Activated CD8-positive, alpha-beta T cell treated with anti-CD3 and anti-CD28 coated beads, Interleukin-2, amount 10 ng/mL, durations not matched to agents 7 days and 5 days (primary cell): ENCODE measurements around the gene SLC1A3. TPM values are rescaled to one million over a fixed set of nuclear protein-coding genes. Genes with fewer than 3 reads are reported as not detected.
A peak's percentile ranks its signal among the peaks of the same experiment; 100 is the strongest.

Source experiments
- ATAC-seq: fragments of 150-1000 bp; cut with Tn5 transposase; one replicate; pipeline ENCODE4 v1.10.0; 2021; ENCODE audit warnings: moderate library complexity
- CTCF ChIA-PET: fragments of 350-600 bp; sonication (Branson Sonifier 250); formaldehyde crosslinking; loops from one replicate; lab custom pipeline; 2021; ENCODE audit warnings: antibody characterized with exemption; lab: Charles Lee
- POLR2A ChIA-PET: fragments of 350-600 bp; sonication (Branson Sonifier 250); formaldehyde crosslinking; loops from one replicate; lab custom pipeline; 2021; ENCODE audit warnings: antibody characterized with exemption; lab: Charles Lee
- DNase-seq: peaks from one replicate; pipeline ENCODE4 v3.0.0-alpha.2; 2020
- H3K27ac Mint-ChIP-seq: one replicate; pipeline ENCODE4 v1.8.0; 2021; ENCODE audit warnings: mild to moderate bottlenecking, mixed read lengths
- H3K27me3 Mint-ChIP-seq: one replicate; pipeline ENCODE4 v1.8.0; 2021; ENCODE audit warnings: low read depth, mixed read lengths
- H3K36me3 Mint-ChIP-seq: one replicate; pipeline ENCODE4 v1.8.0; 2021; ENCODE audit warnings: low read depth, mixed read lengths
- H3K4me1 Mint-ChIP-seq: one replicate; pipeline ENCODE4 v1.8.0; 2021; ENCODE audit warnings: low read depth, mixed read lengths
- H3K4me3 Mint-ChIP-seq: one replicate; pipeline ENCODE4 v1.8.0; 2021; ENCODE audit warnings: mild to moderate bottlenecking, mixed read lengths
- H3K9me3 Mint-ChIP-seq: one replicate; pipeline ENCODE4 v1.8.0; 2022; ENCODE audit warnings: mixed read lengths; ENCODE audit not compliant: insufficient read depth
- total RNA-seq, 2 experiments: library from RNA; stranded (reverse); gene quantifications; one replicate each; pipeline ENCODE4 v1.2.3, GENCODE V29; 2021

SLC1A3 gene
- total RNA-seq, 2 experiments from 2014 or later, result not detected

DNA sequence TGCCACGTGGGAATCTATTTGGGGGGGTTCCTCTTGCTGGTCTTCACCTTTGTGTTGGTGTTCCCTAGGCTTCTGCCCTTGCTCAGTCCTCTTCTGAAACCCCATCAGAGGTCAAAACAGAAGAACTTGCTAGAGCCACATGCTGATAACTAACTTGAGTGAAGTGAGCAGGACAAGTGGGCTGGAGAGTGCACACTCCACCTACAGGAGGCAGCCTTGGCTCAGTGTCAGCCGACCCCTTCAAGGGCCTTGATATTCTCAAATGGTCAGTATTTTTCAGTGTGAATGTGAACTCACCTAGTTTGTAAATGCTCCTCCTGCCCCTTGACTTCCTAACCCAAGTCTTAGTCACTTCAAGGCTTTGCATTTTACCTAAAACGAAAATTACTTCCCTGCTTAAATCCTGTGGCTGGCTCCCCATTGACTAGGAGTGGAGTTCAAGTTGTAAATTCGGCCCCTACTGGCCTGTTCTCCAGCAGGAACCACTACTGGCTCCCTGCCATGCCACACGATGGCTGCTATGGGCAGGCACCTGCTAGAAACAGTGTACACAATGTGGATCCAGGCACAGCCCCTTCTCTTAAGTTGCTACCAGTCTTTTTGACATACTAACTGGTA lies 3.6 kb upstream of the SLC1A3 start:
- no peaks in the 10 kb centered on the region for H3K36me3 Mint-ChIP-seq
- no peaks in the 10 kb centered on the region for H3K9me3 Mint-ChIP-seq
- no peak overlapping the region for H3K4me3 Mint-ChIP-seq
- ATAC-seq (no peak), DNase-seq (no peak)
- H3K4me1 Mint-ChIP-seq, result peaks cover 18% of the 10 kb centered on the region
- ChIA-PET CTCF (no interaction called here), POLR2A (no interaction called here)
- H3K27me3 Mint-ChIP-seq, result peaks cover 30% of the 10 kb centered on the region
- H3K27ac Mint-ChIP-seq, result no peak overlapping the region

GRCh38 chr5:36605241-36605640 lies 1.2 kb upstream of the SLC1A3 start:
- Mint-ChIP-seq H3K27ac (no peak overlapping the region), H3K9me3 (no peaks in the 10 kb centered on the region), H3K36me3 (no peaks in the 10 kb centered on the region), H3K4me3 (no peak overlapping the region), H3K27me3 (peaks cover 43% of the 10 kb centered on the region), H3K4me1 (peaks cover 18% of the 10 kb centered on the region)
- POLR2A ChIA-PET, result no interaction called here
- CTCF ChIA-PET, result interaction anchor here (0.6 to 1.1 kb wide), 2 partner anchors 86 to 90 kb away, joined by 3 to 4 read pairs; no protein-coding TSS in a partner anchor
- DNase-seq (no peak), ATAC-seq (no peak)

GRCh38 chr5:36606036-36606427 lies 374 bp upstream of the SLC1A3 start:
- CTCF ChIA-PET, result interaction anchor here (0.6 kb wide), 1 partner anchor 90 kb away, joined by 3 read pairs; no protein-coding TSS in a partner anchor
- Mint-ChIP-seq H3K4me1 (peaks cover 18% of the 10 kb centered on the region), H3K36me3 (no peaks in the 10 kb centered on the region), H3K9me3 (no peaks in the 10 kb centered on the region), H3K27ac (no peak overlapping the region), H3K4me3 (peak overlapping the region; percentile 56), H3K27me3 (peaks cover 47% of the 10 kb centered on the region)
- no peak for DNase-seq
- POLR2A ChIA-PET, result no interaction called here
- ATAC-seq, result peak; percentile 20

DNA sequence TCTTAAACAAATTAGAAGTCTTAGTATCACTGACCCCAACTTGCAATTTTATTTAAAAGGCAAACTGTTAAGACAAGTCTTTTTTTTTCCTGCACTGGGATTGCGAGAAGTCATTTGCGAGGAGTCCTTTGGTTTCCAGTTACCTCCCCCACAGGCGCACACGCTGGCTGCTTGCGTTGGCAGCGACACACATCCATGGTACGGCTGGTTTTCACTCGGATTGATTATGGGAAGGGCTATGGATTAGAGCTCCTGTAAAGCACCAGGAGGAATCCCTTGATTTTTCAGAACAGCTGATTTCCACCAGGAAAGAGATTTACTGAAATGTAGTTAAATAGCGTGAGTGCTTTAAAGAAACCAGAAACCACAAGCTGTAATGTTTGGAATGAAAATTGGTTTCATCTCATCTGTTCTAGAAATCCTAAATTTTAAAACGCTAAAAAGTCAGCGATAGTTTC lies 737 bp downstream of the SLC1A3 start:
- Mint-ChIP-seq H3K9me3 (no peaks in the 10 kb centered on the region), H3K4me3 (peak overlapping the region; percentile 56), H3K36me3 (no peaks in the 10 kb centered on the region), H3K27ac (no peak overlapping the region), H3K4me1 (peaks cover 18% of the 10 kb centered on the region), H3K27me3 (peaks cover 49% of the 10 kb centered on the region)
- DNase-seq (no peak), ATAC-seq (no peak)
- CTCF ChIA-PET, result no interaction called here
- POLR2A ChIA-PET, result no interaction called here

DNA sequence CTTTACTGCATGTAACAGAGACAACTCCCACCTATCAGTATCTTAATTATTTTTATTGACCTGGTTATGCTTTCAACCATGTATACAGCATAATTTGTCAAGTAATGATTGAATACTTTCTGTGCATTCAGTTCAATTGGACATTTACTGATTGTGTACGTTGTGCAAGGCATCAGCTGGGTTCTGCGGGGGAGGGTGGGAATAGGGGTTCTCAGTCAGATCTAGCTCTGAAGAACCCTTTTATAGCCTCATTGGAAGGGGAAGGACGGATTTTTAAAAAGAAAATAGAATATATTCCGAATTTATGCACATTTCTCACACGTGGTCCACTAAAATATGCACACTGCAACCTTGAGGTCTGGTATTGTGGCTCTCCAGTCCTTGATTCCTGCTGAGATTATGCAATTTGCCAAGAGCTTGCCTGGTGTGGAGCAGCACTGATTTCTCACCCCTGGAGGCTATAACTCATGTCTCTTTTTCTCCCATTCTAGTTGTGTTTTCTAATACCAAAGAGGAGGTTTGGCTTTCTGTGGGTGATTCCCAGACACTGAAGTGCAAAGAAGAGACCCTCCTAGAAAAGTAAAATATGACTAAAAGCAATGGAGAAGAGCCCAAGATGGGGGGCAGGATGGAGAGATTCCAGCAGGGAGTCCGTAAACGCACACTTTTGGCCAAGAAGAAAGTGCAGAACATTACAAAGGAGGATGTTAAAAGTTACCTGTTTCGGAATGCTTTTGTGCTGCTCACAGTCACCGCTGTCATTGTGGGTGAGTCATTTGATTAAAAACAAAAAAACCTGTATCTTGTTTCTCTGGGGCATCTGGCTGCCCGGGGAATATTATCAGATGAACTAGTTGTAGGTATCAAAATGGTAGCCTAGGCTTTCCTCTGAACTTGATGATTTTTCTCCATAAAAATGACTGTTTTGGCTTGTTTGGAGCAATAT lies 1.7 kb downstream of the SLC1A3 start:
- POLR2A ChIA-PET, result no interaction called here
- CTCF ChIA-PET, result interaction anchor here (0.7 kb wide), 1 partner anchor 83 kb away, joined by 3 read pairs; no protein-coding TSS in a partner anchor

DNA sequence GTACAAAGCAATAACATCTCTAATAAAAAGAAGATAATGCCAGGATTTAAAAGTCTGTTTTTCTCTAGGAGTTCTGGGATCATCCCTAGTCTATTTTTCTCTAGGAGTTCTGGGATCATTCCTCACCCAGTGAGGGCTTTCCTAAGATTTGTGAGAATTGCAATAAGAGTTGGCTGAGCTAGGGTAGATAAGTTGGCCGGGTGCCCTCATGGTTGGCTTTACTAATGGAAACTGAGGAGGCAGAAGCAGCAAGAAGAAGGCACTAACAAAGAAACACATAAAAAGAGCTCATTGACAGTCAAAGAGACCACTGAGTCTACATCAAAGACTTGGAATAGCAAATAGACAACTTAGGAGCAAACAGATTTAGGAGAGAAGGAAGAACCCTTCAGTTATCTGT lies 4.2 kb downstream of the SLC1A3 start:
- ATAC-seq (no peak), DNase-seq (no peak)
- no peaks in the 10 kb centered on the region for H3K36me3 Mint-ChIP-seq
- peaks cover 18% of the 10 kb centered on the region for H3K4me1 Mint-ChIP-seq
- CTCF ChIA-PET, result interaction anchor here (0.7 kb wide), 1 partner anchor 85 kb away, joined by 3 read pairs; no protein-coding TSS in a partner anchor
- H3K9me3 Mint-ChIP-seq, result no peaks in the 10 kb centered on the region
- peaks cover 39% of the 10 kb centered on the region for H3K27me3 Mint-ChIP-seq
- no peak overlapping the region for H3K27ac Mint-ChIP-seq
- H3K4me3 Mint-ChIP-seq, result no peak overlapping the region
- POLR2A ChIA-PET, result no interaction called here

More for the DNA sequence above, 1.7 kb downstream of the SLC1A3 start:
- Mint-ChIP-seq H3K4me1 (peaks cover 18% of the 10 kb centered on the region), H3K27ac (no peak overlapping the region), H3K4me3 (no peak overlapping the region), H3K27me3 (peaks cover 49% of the 10 kb centered on the region), H3K36me3 (no peaks in the 10 kb centered on the region), H3K9me3 (no peaks in the 10 kb centered on the region)
- no peak for ATAC-seq
- DNase-seq, result no peak

GRCh38 chr5:36611520-36612274 lies 5.3 kb downstream of the SLC1A3 start:
- CTCF ChIA-PET, result no interaction called here
- DNase-seq, result no peak
- ATAC-seq, result no peak
- no peak overlapping the region for H3K27ac Mint-ChIP-seq
- no peak overlapping the region for H3K4me3 Mint-ChIP-seq
- H3K27me3 Mint-ChIP-seq, result peaks cover 29% of the 10 kb centered on the region
- H3K36me3 Mint-ChIP-seq, result no peaks in the 10 kb centered on the region
- POLR2A ChIA-PET, result no interaction called here
- peaks cover 7% of the 10 kb centered on the region for H3K4me1 Mint-ChIP-seq
- H3K9me3 Mint-ChIP-seq, result no peaks in the 10 kb centered on the region

DNA sequence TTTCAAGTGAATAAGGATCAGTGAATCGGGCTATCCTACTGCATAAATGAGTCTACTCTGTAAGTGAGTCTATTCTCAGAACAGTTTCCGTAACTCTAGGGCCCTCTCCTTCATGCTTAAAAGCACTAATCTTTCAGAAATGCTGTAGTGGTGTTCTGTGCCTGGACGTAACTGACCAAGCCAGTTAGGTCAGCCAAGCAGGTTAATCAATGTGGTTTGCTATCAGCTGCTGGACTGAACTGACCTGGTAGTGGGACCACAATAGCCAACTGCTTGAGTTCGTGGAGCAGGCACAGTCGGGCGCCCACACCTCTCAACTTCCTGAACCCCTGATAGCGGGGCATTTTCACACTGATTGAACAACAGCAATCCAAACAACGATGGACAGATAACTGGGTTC lies 6.8 kb downstream of the SLC1A3 start:
- no peaks in the 10 kb centered on the region for H3K4me1 Mint-ChIP-seq

GRCh38 chr5:36613771-36614656 lies 7.6 kb downstream of the SLC1A3 start:
- no peak for DNase-seq
- ChIA-PET CTCF (no interaction called here), POLR2A (interaction anchor here (0.5 kb wide), 1 partner anchor 371 kb away, joined by 3 read pairs; no protein-coding TSS in a partner anchor)
- no peaks in the 10 kb centered on the region for H3K36me3 Mint-ChIP-seq
- H3K27ac Mint-ChIP-seq, result no peak overlapping the region
- H3K27me3 Mint-ChIP-seq, result peaks cover 12% of the 10 kb centered on the region
- H3K4me1 Mint-ChIP-seq, result no peaks in the 10 kb centered on the region
- H3K9me3 Mint-ChIP-seq, result no peaks in the 10 kb centered on the region
- ATAC-seq, result no peak
- H3K4me3 Mint-ChIP-seq, result no peak overlapping the region

More for the DNA sequence above, 6.8 kb downstream of the SLC1A3 start:
- Mint-ChIP-seq H3K4me3 (no peak overlapping the region), H3K9me3 (no peaks in the 10 kb centered on the region), H3K27ac (no peak overlapping the region), H3K36me3 (no peaks in the 10 kb centered on the region), H3K27me3 (peaks cover 19% of the 10 kb centered on the region)
- CTCF ChIA-PET, result no interaction called here
- POLR2A ChIA-PET, result no interaction called here
- DNase-seq (no peak), ATAC-seq (no peak)

- Mint-ChIP-seq H3K4me3 (no peak overlapping the region), H3K27ac (no peak overlapping the region), H3K27me3 (peaks cover 12% of the 10 kb centered on the region)
Observed at GRCh38 chr5:36614657-36615308, 8.4 kb downstream of the SLC1A3 start.

More at GRCh38 chr5:36614657-36615308, 8.4 kb downstream of the SLC1A3 start:
- DNase-seq (no peak), ATAC-seq (no peak)
- Mint-ChIP-seq H3K4me1 (no peaks in the 10 kb centered on the region), H3K9me3 (no peaks in the 10 kb centered on the region), H3K36me3 (no peaks in the 10 kb centered on the region)
- CTCF ChIA-PET, result no interaction called here
- POLR2A ChIA-PET, result interaction anchor here (0.5 kb wide), 1 partner anchor 371 kb away, joined by 3 read pairs; no protein-coding TSS in a partner anchor
